ENCODE data around the gene TAOK3. TPM values are rescaled to one million over a fixed set of nuclear protein-coding genes. Genes with fewer than 3 reads are reported as not detected.
A peak's percentile ranks its signal among the peaks of the same experiment; 100 is the strongest.
"Not testable (repeated sequence)": the region's sequence is repeated elsewhere in the genome, so short reads cannot be mapped to it uniquely, and the experiment has no call there.

The TAOK3 gene
- total and polyA plus RNA-seq, 4 donors = 6.7 to 28.6 (median 19.5) TPM

DNA sequence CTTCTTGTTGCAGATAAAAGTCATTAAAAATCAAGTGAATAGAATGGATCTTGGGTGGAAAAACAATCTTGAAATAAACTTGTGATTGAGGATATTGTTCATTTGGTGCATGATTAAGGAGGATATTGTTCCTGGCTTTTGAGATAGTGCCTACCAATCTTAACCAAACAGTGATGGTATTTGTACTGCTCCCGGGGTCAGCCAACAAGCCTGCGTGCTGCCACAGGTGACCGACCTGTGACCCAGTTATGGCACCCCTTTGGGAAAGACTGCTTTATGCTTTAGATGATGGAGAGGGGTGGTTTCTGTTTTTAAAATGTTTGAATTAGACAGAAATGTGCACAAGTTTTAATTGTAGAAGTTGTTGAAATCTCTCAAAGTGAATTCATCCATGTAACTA is 45.2 kb upstream of the TAOK3 start:
- Histone ChIP-seq H3K4me3 (ENCODE audit: low read depth in 1 of 3, low read length in 3 of 3) (no peak overlapping the region), H3K36me3 (ENCODE audit: control insufficient read depth in 4 of 4, insufficient read depth in 3 of 4, low read depth in 1 of 4, low read length in 3 of 4) (peaks cover 0 to 35% (median 27%) of the 10 kb centered on the region in 4 donors), H3K9ac (ENCODE audit: low read depth in 1 of 2, low read length in 2 of 2) (no peak overlapping the region), H3K27me3 (ENCODE audit: control insufficient read depth in 4 of 4, insufficient read depth in 4 of 4, low read length in 3 of 4) (no peaks in the 10 kb centered on the region), H3K9me3 (ENCODE audit: control insufficient read depth in 4 of 4, low read length in 3 of 4) (no peaks in the 10 kb centered on the region), H3K27ac (ENCODE audit: low read depth in 1 of 2, low read length in 2 of 2) (no peak overlapping the region), H3K4me1 (ENCODE audit: control insufficient read depth in 4 of 4, insufficient read depth in 4 of 4, low read length in 3 of 4) (no peaks in the 10 kb centered on the region)
- 44% methylated on average over 3 of the region's 3 CpGs for WGBS
- no peak for DNase-seq (ENCODE audit: low spot score)
- TF ChIP-seq HNF4A (conservative IDR thresholded peaks at IDR 0.05) (peak in 1 of 2 donors; percentile 21), RXRA (IDR thresholded peaks at IDR 0.05) (peak; percentile 35), YY1 (IDR thresholded peaks at IDR 0.05) (no peak)

GRCh38 chr12:118409834-118410233 is 37.1 kb upstream of the TAOK3 start:
- 83% methylated on average over 2 of the region's 2 CpGs for WGBS
- no peaks in the 10 kb centered on the region for H3K27me3 ChIP-seq (ENCODE audit: control insufficient read depth in 4 of 4, insufficient read depth in 4 of 4, low read length in 3 of 4)
- TF ChIP-seq RXRA (IDR thresholded peaks at IDR 0.05) = no peak
- TF ChIP-seq, protein P1, sequence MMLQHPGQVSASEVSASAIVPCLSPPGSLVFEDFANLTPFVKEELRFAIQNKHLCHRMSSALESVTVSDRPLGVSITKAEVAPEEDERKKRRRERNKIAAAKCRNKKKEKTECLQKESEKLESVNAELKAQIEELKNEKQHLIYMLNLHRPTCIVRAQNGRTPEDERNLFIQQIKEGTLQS (IDR thresholded peaks at IDR 0.05) = no peak
- TF ChIP-seq RAD21 (IDR thresholded peaks at IDR 0.05) = no peak
- no peak for TF ChIP-seq YY1 (IDR thresholded peaks at IDR 0.05)
- TF ChIP-seq HNF4G (IDR thresholded peaks at IDR 0.05) = no peak
- no peak for TF ChIP-seq FOXA2 (IDR thresholded peaks at IDR 0.05)
- TF ChIP-seq, protein P2, sequence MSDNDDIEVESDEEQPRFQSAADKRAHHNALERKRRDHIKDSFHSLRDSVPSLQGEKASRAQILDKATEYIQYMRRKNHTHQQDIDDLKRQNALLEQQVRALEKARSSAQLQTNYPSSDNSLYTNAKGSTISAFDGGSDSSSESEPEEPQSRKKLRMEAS (IDR thresholded peaks at IDR 0.05) = no peak
- no peak for TF ChIP-seq TAF1 (conservative IDR thresholded peaks at IDR 0.05)
- TF ChIP-seq HNF4A (conservative IDR thresholded peaks at IDR 0.05) = no peak
- TF ChIP-seq SP1 (IDR thresholded peaks at IDR 0.05) = no peak
- TF ChIP-seq ZBTB33 (IDR thresholded peaks at IDR 0.05) = no peak
- no peak for TF ChIP-seq CTCF (IDR thresholded peaks at IDR 0.05; ENCODE audit: low read depth, low read length, missing input control)
- no peak for TF ChIP-seq GABPA (IDR thresholded peaks at IDR 0.05 in 1 of 2, conservative IDR thresholded peaks at IDR 0.05 in 1 of 2)
- no peak for TF ChIP-seq NR2F2 (IDR thresholded peaks at IDR 0.05)
- no peak for TF ChIP-seq EGR1 (IDR thresholded peaks at IDR 0.05; ENCODE audit: low read depth in 2 of 2)
- no peak for TF ChIP-seq JUND (IDR thresholded peaks at IDR 0.05)
- TF ChIP-seq REST (IDR thresholded peaks at IDR 0.05) = no peak
- TF ChIP-seq FOXA1 (IDR thresholded peaks at IDR 0.05) = no peak
- H3K36me3 ChIP-seq (ENCODE audit: control insufficient read depth in 4 of 4, insufficient read depth in 3 of 4, low read depth in 1 of 4, low read length in 3 of 4) = peaks cover 7 to 49% (median 35%) of the 10 kb centered on the region in 4 donors
- no peaks in the 10 kb centered on the region for H3K4me1 ChIP-seq (ENCODE audit: control insufficient read depth in 4 of 4, insufficient read depth in 4 of 4, low read length in 3 of 4)
- H3K9ac ChIP-seq (ENCODE audit: low read depth in 1 of 2, low read length in 2 of 2) = no peak overlapping the region
- no peak overlapping the region for H3K4me3 ChIP-seq (ENCODE audit: low read depth in 1 of 3, low read length in 3 of 3)
- no peak overlapping the region for H3K27ac ChIP-seq (ENCODE audit: low read depth in 1 of 2, low read length in 2 of 2)
- H3K9me3 ChIP-seq (ENCODE audit: control insufficient read depth in 4 of 4, low read length in 3 of 4) = no peaks in the 10 kb centered on the region
- DNase-seq (ENCODE audit: low spot score) = peak; percentile 62

- not testable (repeated sequence) for H3K27ac ChIP-seq (ENCODE audit: low read depth in 1 of 2, low read length in 2 of 2); H3K27me3 ChIP-seq (ENCODE audit: control insufficient read depth in 4 of 4, insufficient read depth in 4 of 4, low read length in 3 of 4); H3K4me3 ChIP-seq (ENCODE audit: low read depth in 1 of 3, low read length in 3 of 3); H3K9ac ChIP-seq (ENCODE audit: low read depth in 1 of 2, low read length in 2 of 2); H3K4me1 ChIP-seq (ENCODE audit: control insufficient read depth in 4 of 4, insufficient read depth in 4 of 4, low read length in 3 of 4); H3K9me3 ChIP-seq (ENCODE audit: control insufficient read depth in 4 of 4, low read length in 3 of 4); DNase-seq (ENCODE audit: low spot score)
- H3K36me3 ChIP-seq (ENCODE audit: control insufficient read depth in 4 of 4, insufficient read depth in 3 of 4, low read depth in 1 of 4, low read length in 3 of 4) = peaks cover 7 to 40% (median 30%) of the 10 kb centered on the region in 4 donors
- 97% methylated on average over 8 of the region's 8 CpGs for WGBS
Observed at GRCh38 chr12:118408241-118408640, 35.5 kb upstream of the TAOK3 start.
